Measurements from ENCODE around the gene CLOCK.

The CLOCK gene

GRCh38 chr4:55483315-55483714, 63.4 kb downstream of the CLOCK start:
- DNase-seq (ENCODE audit: low read depth in 3 of 3, low spot score in 1 of 3): no peak

DNA sequence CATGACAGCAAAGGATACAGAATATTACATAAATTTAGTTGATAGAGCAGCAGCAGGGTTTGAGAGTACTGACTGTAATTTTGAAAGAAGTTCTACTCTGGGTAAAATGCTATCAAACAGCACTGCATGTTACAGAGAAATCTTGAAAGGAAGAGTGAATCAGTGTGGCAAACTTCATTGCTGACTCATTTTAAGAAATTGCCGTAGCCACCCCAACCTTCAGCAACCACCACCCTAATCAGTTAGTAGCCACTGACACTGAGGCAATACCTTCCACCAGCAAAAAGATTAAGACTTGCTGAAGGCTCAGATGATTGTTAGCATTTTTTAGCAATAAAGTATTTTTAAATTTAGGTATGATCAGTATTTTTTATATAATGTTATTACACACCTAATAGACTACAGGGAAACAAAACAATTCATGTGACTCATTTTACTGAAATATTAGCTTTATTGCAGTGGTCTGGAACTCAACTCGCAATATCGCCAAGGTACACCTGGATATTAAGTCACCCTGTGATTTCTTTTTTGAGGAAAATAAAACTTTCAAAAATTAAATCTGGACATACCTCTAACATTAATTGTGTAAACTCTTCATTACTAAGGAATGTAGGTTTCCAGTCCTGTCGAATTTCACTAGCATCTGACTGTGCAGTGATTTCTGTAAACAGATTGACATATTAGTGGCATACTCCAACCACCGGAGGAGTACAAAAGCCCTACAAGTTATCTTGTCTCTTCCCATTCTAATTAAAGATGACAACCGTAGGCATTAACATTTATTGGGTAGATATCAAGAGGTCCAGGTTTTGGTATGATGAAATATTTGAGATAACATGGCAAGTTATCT, 71.1 kb downstream of the CLOCK start:
- DNase-seq (ENCODE audit: low read depth in 3 of 3, low spot score in 1 of 3): no peak

DNA sequence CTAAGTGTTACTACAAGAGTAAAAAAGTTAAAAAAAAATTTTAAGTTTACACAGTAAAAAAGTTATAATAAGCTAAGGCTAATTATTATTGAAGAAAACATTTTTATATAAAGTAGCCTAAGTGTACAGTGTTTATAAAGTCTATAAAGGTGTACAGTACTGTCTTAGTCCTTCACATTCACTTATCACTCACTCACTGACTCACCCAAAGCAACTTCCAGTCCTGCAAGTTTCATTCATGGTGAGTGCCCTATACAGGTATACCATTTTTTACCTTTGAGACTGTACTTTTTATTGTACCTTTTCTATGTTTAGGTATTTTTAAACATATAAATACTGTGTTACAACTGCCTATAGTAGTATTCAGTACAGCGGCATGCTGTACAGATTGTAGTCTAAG, 76.7 kb downstream of the CLOCK start:
- DNase-seq (ENCODE audit: low read depth in 3 of 3, low spot score in 1 of 3): no peak

DNA sequence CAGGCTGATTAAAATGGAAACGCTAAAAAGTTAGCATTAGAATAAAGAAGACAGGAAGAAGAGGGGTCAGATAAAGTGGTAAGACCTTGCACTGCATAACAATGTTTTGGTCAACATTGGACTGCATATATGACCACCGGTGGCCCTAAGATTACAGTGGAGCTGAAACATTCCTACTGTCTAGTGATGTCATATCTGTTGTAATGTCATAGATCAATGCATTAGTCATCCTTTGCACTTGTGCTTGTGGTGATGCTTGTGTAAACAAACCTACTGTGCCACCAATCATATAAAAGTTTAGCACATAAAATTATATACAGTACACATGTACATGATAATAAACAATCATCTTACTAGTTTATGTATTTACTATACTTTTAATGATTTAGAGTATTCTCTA, 78.0 kb downstream of the CLOCK start:
- DNase-seq (ENCODE audit: low read depth in 3 of 3, low spot score in 1 of 3): no peak

DNA sequence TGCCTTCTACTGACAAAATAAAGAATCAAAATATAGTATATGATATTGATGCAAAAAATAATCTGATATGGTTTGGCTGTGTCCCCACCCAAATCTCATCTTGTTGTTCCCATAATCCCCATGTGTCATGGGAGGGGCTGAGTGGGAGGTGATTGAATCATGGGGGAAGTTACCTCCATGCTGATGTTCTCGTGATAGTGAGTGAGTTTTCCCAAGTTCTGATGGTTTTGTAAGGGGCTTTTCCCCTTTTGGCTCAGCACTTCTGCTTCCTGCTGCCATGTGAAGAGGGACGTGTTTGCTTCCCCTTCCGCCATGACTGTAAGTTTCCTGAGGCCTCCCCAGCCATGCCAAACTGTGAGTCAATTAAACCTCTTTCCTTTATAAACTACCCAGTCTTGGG, 80.7 kb downstream of the CLOCK start:
- DNase-seq (ENCODE audit: low read depth in 3 of 3, low spot score in 1 of 3): no peak

DNA sequence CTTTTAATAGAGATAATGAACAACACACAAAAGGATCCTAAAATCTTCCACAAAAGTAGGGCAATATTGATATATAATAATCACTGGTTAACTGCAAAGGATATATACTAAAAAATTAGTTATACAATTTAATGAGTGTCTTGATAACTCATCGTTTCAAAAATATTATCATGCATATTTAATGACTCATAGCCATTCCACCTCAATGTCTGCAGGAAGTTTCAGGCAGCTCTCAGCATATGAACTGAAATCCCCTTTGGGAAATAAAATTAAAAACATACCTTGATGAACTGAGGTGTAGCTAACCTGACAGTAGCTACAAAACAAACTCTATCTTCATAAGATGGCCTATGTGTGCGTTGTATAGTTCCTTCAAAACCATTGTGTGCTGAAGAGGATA, 88.1 kb downstream of the CLOCK start:
- no peak for DNase-seq (ENCODE audit: low read depth in 3 of 3, low spot score in 1 of 3)

- DNase-seq (ENCODE audit: low read depth in 3 of 3, low spot score in 1 of 3): no peak
These were observed 88.5 kb downstream of the CLOCK start for GRCh38 chr4:55458164-55458563.

DNA sequence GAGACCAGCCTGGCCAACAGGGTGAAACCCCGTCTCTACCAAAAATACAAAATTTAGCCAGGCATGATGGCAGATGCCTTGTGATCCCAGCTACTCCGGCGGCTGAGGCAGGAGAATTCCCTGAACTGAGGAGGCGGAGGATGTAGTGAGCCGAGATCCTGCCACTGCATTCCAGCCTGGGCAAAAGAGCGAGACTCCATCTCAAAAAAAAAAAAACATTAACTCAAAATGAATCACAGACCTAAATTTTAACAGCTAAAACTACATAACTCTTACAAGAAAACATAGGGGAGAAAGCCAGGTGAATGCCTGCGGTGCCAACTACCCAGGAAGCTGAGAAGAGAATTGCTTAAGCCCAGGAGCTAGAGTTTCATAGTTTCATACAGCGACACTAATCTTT, 96.1 kb downstream of the CLOCK start:
- DNase-seq (ENCODE audit: low read depth in 3 of 3, low spot score in 1 of 3): no peak

GRCh38 chr4:55447831-55448230, 98.9 kb downstream of the CLOCK start:
- no peak for DNase-seq (ENCODE audit: low read depth in 3 of 3, low spot score in 1 of 3)

- no peak for DNase-seq (ENCODE audit: low read depth in 3 of 3, low spot score in 1 of 3)
These were observed 99.5 kb downstream of the CLOCK start for GRCh38 chr4:55447108-55447708.

GRCh38 chr4:55446578-55446922, 100.2 kb downstream of the CLOCK start:
- DNase-seq (ENCODE audit: low read depth in 3 of 3, low spot score in 1 of 3): no peak

- no peak for DNase-seq (ENCODE audit: low read depth in 3 of 3, low spot score in 1 of 3)
These were observed 100.7 kb downstream of the CLOCK start for GRCh38 chr4:55445921-55446577.

- DNase-seq (ENCODE audit: low read depth in 3 of 3, low spot score in 1 of 3): no peak
These were observed 101.9 kb downstream of the CLOCK start for GRCh38 chr4:55444827-55445226.

GRCh38 chr4:55442541-55442940, 104.2 kb downstream of the CLOCK start:
- DNase-seq (ENCODE audit: low read depth in 3 of 3, low spot score in 1 of 3): no peak

DNA sequence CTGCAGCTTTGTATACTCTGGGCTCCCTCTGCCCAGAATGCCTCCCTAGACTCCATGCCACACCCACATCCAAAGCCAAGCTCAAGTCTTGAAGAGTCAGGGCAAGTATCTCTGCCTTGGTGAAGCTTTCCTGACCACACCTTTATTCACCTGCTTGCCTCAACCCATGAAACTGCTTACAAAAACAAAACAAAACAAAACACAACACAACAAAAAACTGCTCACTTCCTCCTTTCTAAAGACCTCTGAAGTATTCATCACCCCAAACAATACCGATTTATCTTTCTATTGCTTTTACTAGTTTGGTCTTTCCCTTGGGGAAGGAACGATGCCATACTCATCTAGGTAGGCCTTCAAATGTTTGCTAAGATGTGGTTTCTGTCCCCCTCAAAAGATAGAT, 105.9 kb downstream of the CLOCK start:
- DNase-seq (ENCODE audit: low read depth in 3 of 3, low spot score in 1 of 3): no peak

GRCh38 chr4:55439023-55439422, 107.7 kb downstream of the CLOCK start:
- DNase-seq (ENCODE audit: low read depth in 3 of 3, low spot score in 1 of 3): no peak

DNA sequence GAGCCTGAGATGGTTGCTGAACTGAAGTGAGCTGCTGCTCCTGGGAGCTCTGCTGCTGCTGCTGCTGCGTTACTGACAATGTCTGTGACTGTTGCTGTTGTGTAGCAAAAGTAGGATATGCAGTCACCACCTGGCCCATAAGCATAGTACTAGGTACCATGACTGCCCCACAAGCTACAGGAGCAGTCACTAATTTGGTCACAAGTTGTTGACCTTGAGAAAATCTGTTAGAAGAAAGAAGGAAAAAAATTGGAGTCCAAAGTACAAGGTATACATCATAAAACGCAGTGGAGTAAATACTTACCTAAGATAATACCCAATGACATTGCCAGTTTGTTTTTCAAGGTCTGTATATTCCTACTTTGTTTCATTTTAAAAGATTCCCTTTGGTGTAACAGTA, 108.4 kb downstream of the CLOCK start:
- DNase-seq (ENCODE audit: low read depth in 3 of 3, low spot score in 1 of 3): no peak

- DNase-seq (ENCODE audit: low read depth in 3 of 3, low spot score in 1 of 3): no peak
These were observed 108.9 kb downstream of the CLOCK start for GRCh38 chr4:55437823-55438222.

GRCh38 chr4:55437356-55437796, 109.3 kb downstream of the CLOCK start:
- DNase-seq (ENCODE audit: low read depth in 3 of 3, low spot score in 1 of 3): no peak

GRCh38 chr4:55435141-55435841, 111.4 kb downstream of the CLOCK start:
- DNase-seq (ENCODE audit: low read depth in 3 of 3, low spot score in 1 of 3): no peak

- no peak for DNase-seq (ENCODE audit: low read depth in 3 of 3, low spot score in 1 of 3)
These were observed 114.9 kb downstream of the CLOCK start for GRCh38 chr4:55431710-55432336.
